ENCODE data around the gene CRYBA2. TPM values are rescaled to one million over a fixed set of nuclear protein-coding genes. Genes with fewer than 3 reads are reported as not detected.

CRYBA2 gene
- total RNA-seq, 4 donors from 2014 or later = 2.4 to 14.2 (median 9.4) TPM; not detected in 1

DNA sequence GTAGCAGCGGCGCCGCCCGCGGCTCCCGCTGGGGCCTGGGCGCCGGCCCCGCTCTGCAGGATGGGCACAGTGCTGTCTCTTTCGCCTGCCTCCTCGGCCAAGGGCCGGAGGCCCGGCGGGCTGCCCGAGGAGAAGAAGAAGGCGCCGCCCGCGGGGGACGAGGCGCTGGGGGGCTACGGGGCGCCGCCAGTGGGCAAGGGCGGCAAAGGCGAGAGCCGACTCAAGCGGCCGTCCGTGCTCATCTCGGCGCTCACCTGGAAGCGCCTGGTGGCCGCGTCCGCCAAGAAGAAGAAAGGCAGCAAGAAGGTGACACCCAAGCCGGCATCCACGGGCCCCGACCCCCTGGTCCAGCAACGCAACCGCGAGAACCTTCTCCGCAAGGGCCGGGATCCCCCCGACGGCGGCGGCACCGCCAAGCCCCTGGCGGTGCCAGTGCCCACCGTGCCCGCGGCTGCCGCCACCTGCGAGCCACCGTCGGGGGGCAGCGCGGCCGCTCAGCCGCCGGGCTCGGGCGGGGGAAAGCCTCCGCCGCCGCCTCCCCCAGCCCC is 33.4 kb downstream of the CRYBA2 start:
- Histone ChIP-seq H3K36me3 (no peaks in the 10 kb centered on the region), H3K27ac (no peak overlapping the region), H3K9me3 (no peaks in the 10 kb centered on the region), H3K4me1 (peaks cover 0 to 23% (median 7%) of the 10 kb centered on the region in 4 donors), H3K27me3 (peaks cover 0 to 45% of the 10 kb centered on the region in 2 donors), H3K4me3 (peak overlapping the region; percentile 26 to 55 (median 48))
- TF ChIP-seq CTCF (IDR thresholded peaks at IDR 0.05) = no peak
- no peak for TF ChIP-seq POLR2A (IDR thresholded peaks at IDR 0.05)
- no peak for DNase-seq

GRCh38 chr2:218959141-218959731 is 34.0 kb downstream of the CRYBA2 start, which contains the start of gene CDK5R2:
Gene CDK5R2, plus strand, starts transcription at chr2:218959666. Its CDS starts 155 bp downstream, at chr2:218959821.
- Histone ChIP-seq H3K36me3 (no peaks in the 10 kb centered on the region), H3K27ac (no peak within 1 kb of the TSS)

DNA sequence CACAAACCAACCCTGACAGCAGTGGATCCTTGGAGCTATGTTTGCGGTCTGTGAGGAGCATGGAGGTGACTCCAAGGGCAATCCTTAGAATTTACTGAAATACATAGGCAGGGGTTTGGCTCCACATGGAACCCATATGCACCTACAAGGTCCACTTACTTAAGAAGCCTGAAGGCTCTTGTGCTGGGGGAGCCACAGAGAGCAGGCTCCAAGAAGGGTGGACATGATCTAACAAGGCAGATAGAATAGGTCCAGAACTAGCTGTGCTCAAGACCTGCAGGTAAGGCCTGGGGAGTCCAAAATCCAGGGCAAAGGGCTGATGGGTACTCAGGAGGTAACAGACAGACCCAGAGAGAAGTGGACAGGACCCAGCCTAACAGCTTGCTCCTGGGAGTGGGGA is 34.9 kb downstream of the CRYBA2 start:
- no peak for DNase-seq
- Histone ChIP-seq H3K9me3 (no peaks in the 10 kb centered on the region), H3K27me3 (peaks cover 0 to 41% of the 10 kb centered on the region in 2 donors), H3K4me3 (no peak overlapping the region), H3K27ac (no peak overlapping the region), H3K4me1 (peaks cover 0 to 23% (median 7%) of the 10 kb centered on the region in 4 donors), H3K36me3 (no peaks in the 10 kb centered on the region)
- TF ChIP-seq CTCF (IDR thresholded peaks at IDR 0.05) (no peak), POLR2A (IDR thresholded peaks at IDR 0.05) (no peak)

More at GRCh38 chr2:218959141-218959731, 34.0 kb downstream of the CRYBA2 start, which contains the start of gene CDK5R2:
- Histone ChIP-seq H3K9me3 (no peaks in the 10 kb centered on the region), H3K4me3 (peak within 1 kb of the TSS; percentile 26 to 55 (median 48)), H3K27me3 (peaks cover 0 to 45% of the 10 kb centered on the region in 2 donors), H3K4me1 (peaks cover 0 to 23% (median 7%) of the 10 kb centered on the region in 4 donors)
- TF ChIP-seq CTCF (IDR thresholded peaks at IDR 0.05) (no peak), POLR2A (IDR thresholded peaks at IDR 0.05) (no peak)
- DNase-seq = peak; percentile 71 to 87 (median 74)

DNA sequence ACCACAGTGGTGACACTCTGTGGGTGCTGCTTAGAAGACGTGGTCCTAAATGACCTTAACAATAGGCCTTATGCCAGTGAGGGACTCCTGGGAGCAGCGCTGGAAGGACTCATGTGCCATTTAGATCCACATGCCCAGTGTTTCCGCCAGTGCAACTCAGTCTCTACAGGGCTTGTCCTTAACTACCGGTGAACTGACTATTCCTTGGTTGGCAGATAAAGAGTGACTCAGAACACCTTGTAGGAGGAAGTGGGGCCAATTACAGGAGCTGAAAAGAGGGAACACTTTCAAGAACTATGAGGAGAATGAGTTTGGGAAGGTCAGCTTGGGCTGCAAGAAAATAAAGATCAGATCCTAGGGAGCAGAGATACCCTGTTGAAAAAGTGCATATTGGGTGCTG is 35.6 kb downstream of the CRYBA2 start:
- TF ChIP-seq CTCF (IDR thresholded peaks at IDR 0.05) = no peak
- no peak for TF ChIP-seq POLR2A (IDR thresholded peaks at IDR 0.05)
- Histone ChIP-seq H3K27ac (no peak overlapping the region), H3K4me1 (peaks cover 0 to 23% (median 7%) of the 10 kb centered on the region in 4 donors), H3K9me3 (no peaks in the 10 kb centered on the region), H3K4me3 (no peak overlapping the region), H3K36me3 (no peaks in the 10 kb centered on the region), H3K27me3 (peaks cover 0 to 35% of the 10 kb centered on the region in 2 donors)
- DNase-seq = no peak

DNA sequence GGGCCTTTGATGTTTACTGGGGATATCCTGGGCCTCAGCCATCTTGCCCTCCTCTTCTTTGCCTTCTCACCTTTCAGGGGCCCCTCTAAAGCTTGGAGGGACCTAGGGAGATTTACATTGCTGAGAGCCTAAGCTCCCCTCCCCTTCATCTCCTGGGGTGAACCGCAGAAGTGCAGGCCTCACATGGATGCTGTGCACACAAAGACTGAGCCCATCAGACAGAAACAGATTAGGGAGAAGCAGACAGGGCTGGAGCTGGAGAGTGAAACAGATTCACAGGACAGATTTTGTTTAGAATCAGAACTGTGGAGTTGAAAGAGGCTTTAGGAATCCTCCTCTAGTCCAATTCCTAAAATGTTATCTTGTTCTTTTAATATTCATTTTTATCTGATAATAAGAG is 37.2 kb downstream of the CRYBA2 start:
- Histone ChIP-seq H3K4me1 (peaks cover 0 to 22% (median 7%) of the 10 kb centered on the region in 4 donors), H3K4me3 (no peak overlapping the region), H3K36me3 (no peaks in the 10 kb centered on the region), H3K9me3 (no peaks in the 10 kb centered on the region), H3K27ac (no peak overlapping the region), H3K27me3 (peaks cover 0 to 20% of the 10 kb centered on the region in 2 donors)
- DNase-seq = no peak
- no peak for TF ChIP-seq POLR2A (IDR thresholded peaks at IDR 0.05)
